ENCODE measurements around the gene CARMIL1. TPM values are rescaled to one million over a fixed set of nuclear protein-coding genes. Genes with fewer than 3 reads are reported as not detected.

CARMIL1 gene
- total and polyA plus RNA-seq, 5 experiments from 2014 or later, result 1.3 to 13.3 (median 1.9) TPM

DNA sequence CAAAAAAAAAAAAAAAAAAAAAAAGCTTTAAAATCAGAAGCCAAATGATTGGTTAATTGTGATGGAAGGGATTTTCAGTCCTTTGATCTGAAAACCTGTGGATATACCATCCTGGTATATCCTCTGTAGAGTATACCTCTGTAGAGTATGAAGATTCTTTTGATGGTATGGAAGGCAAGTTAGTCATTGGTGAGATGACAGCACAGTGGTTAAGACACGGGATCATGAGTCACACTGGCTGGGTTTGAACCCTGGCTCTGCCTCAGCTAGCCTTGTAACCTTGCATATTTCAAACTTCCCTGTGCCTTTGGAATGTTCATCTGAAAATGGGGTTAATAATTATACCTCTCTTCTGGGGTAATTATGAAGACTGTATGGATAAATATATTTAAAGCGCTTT is 179.3 kb downstream of the CARMIL1 start:
- Mint-ChIP-seq H3K9me3 (no peaks in the 10 kb centered on the region), H3K4me1 (peaks cover 0 to 4% (median 2%) of the 10 kb centered on the region in 4 donors), H3K4me3 (no peak overlapping the region), H3K27me3 (no peaks in the 10 kb centered on the region), H3K36me3 (peaks cover 13 to 27% (median 23%) of the 10 kb centered on the region in 3 donors), H3K27ac (peak overlapping the region in 1 of 10 donors; percentile 14)
- no peak for ATAC-seq
- DNase-seq, result no peak
- POLR2A ChIA-PET, result no interaction called here

GRCh38 chr6:25462235-25462897 is 183.2 kb downstream of the CARMIL1 start:
- Mint-ChIP-seq H3K27ac (peak overlapping the region in 1 of 10 donors; percentile 72), H3K27me3 (no peaks in the 10 kb centered on the region), H3K36me3 (peaks cover 13 to 24% (median 24%) of the 10 kb centered on the region in 3 donors), H3K4me1 (peaks cover 0 to 8% (median 5%) of the 10 kb centered on the region in 4 donors), H3K9me3 (no peaks in the 10 kb centered on the region), H3K4me3 (no peak overlapping the region)
- DNase-seq, result no peak
- POLR2A ChIA-PET, result no interaction called here
- no peak for ATAC-seq

DNA sequence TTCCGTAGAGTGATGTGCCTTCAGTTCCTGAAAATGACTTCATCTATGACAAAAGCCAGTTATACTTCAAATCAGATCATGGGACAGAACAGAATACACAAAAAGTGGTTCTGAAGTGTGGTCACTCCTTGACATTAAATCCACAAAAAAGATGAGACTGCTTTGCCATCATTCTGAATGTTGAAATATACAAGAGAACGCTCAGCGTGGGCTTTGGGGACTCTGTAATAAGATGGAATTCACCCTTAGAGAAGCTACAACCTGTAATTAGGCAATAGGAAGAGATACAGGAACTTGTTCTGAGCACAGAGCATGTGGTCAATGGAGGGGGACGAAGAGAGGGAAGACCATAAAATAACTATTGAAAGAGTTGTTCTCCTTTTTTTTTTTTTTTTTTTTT is 184.3 kb downstream of the CARMIL1 start:
- no peaks in the 10 kb centered on the region for H3K9me3 Mint-ChIP-seq
- H3K4me1 Mint-ChIP-seq, result peaks cover 0 to 8% (median 4%) of the 10 kb centered on the region in 4 donors
- ATAC-seq (no peak), DNase-seq (no peak)
- H3K27ac Mint-ChIP-seq, result no peak overlapping the region
- no peak overlapping the region for H3K4me3 Mint-ChIP-seq
- peaks cover 13 to 24% (median 23%) of the 10 kb centered on the region in 3 donors for H3K36me3 Mint-ChIP-seq
- POLR2A ChIA-PET, result interaction anchor here (0.6 to 0.7 kb wide), 2 partner anchors 76 to 111 kb away, joined by 5 read pairs; no protein-coding TSS in a partner anchor
- H3K27me3 Mint-ChIP-seq, result no peaks in the 10 kb centered on the region

DNA sequence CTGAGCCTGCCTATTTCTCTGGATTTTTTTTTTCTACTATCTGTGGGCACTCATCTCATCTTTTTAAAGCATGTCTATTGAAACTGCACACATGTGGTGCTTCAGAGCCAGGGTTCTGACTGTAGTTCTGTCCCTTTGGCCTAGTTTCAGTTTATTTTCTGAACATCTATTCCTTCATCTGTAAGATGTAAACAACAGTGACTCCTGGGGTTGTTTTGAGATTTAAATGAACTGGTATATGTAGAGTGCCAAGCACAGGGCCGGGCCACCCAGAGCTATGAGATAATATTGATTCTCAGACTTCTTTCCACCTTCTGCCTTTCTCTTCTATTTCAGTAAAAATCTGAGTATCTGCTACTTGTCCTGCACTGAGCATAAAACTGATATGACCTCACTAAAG is 185.1 kb downstream of the CARMIL1 start:
- POLR2A ChIA-PET, result interaction anchor here (0.6 kb wide), 1 partner anchor 112 kb away, joined by 5 read pairs; no protein-coding TSS in a partner anchor
- no peak for ATAC-seq
- peaks cover 0 to 8% (median 4%) of the 10 kb centered on the region in 4 donors for H3K4me1 Mint-ChIP-seq

GRCh38 chr6:25465941-25466340 is 186.8 kb downstream of the CARMIL1 start:
- peaks cover 11 to 23% (median 14%) of the 10 kb centered on the region in 3 donors for H3K36me3 Mint-ChIP-seq
- no peak for DNase-seq
- no peak overlapping the region for H3K4me3 Mint-ChIP-seq
- H3K9me3 Mint-ChIP-seq, result no peaks in the 10 kb centered on the region
- H3K27me3 Mint-ChIP-seq, result no peaks in the 10 kb centered on the region
- POLR2A ChIA-PET, result no interaction called here
- ATAC-seq, result no peak
- H3K4me1 Mint-ChIP-seq, result peaks cover 0 to 8% (median 4%) of the 10 kb centered on the region in 4 donors
- no peak overlapping the region for H3K27ac Mint-ChIP-seq

More for the DNA sequence above, 185.1 kb downstream of the CARMIL1 start:
- no peaks in the 10 kb centered on the region for H3K27me3 Mint-ChIP-seq
- H3K4me3 Mint-ChIP-seq, result no peak overlapping the region
- no peak for DNase-seq
- no peaks in the 10 kb centered on the region for H3K9me3 Mint-ChIP-seq
- H3K27ac Mint-ChIP-seq, result no peak overlapping the region
- H3K36me3 Mint-ChIP-seq, result peaks cover 13 to 24% (median 23%) of the 10 kb centered on the region in 3 donors

DNA sequence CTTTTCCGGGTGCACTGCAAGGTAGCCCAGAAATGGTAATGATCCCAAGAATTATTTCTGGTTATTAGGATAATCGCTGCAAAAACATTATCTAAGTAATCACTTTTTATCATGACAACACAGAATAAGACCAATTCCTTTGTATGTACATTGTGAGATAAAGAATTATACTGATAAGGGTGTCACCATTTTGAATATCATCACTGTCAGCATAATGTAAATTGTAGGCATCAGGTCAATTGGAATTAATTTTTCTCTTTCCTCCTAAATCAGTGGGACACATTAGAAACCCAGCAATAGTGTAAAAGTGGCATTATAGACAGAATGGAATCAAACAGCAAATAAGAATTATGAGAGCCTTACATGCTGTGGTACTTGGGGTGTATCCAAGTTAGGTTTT is 189.7 kb downstream of the CARMIL1 start:
- Mint-ChIP-seq H3K27me3 (no peaks in the 10 kb centered on the region), H3K4me3 (no peak overlapping the region), H3K9me3 (no peaks in the 10 kb centered on the region), H3K27ac (no peak overlapping the region), H3K36me3 (peaks cover 0 to 34% (median 13%) of the 10 kb centered on the region in 3 donors), H3K4me1 (peaks cover 0 to 4% (median 1%) of the 10 kb centered on the region in 4 donors)
- DNase-seq (no peak), ATAC-seq (no peak)
- POLR2A ChIA-PET, result no interaction called here

GRCh38 chr6:25469797-25470388 is 190.7 kb downstream of the CARMIL1 start:
- H3K27ac Mint-ChIP-seq, result no peak overlapping the region
- POLR2A ChIA-PET, result no interaction called here
- no peak overlapping the region for H3K4me3 Mint-ChIP-seq
- peaks cover 0 to 43% (median 11%) of the 10 kb centered on the region in 3 donors for H3K36me3 Mint-ChIP-seq
- H3K9me3 Mint-ChIP-seq, result no peaks in the 10 kb centered on the region
- peaks cover 0 to 7% (median 3%) of the 10 kb centered on the region in 4 donors for H3K4me1 Mint-ChIP-seq
- no peak for ATAC-seq
- no peaks in the 10 kb centered on the region for H3K27me3 Mint-ChIP-seq
- DNase-seq, result no peak

DNA sequence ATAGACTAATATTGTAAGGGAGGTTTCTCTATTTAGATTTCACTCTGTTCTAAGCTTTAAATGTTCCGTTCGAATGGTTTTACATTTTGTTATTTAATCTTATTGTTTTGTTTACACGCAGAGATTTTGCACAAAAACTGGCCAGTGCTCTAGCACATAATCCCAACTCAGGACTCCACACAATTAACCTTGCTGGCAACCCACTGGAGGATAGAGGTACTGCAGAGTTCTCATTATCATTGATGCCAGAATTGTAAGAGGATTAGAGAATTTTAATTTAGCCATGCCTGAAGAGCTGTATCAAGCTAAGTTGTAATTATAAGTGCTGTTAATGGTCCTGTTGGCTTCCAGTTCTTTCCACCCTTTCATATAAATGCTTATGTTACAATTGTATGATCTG is 193.1 kb downstream of the CARMIL1 start:
- DNase-seq, result peak in 1 of 10 donors; percentile 8
- H3K9me3 Mint-ChIP-seq, result no peaks in the 10 kb centered on the region
- no peak overlapping the region for H3K4me3 Mint-ChIP-seq
- H3K36me3 Mint-ChIP-seq, result peaks cover 0 to 48% (median 8%) of the 10 kb centered on the region in 3 donors
- POLR2A ChIA-PET, result no interaction called here
- no peaks in the 10 kb centered on the region for H3K27me3 Mint-ChIP-seq
- ATAC-seq, result no peak
- no peak overlapping the region for H3K27ac Mint-ChIP-seq
- H3K4me1 Mint-ChIP-seq, result peaks cover 0 to 8% (median 2%) of the 10 kb centered on the region in 4 donors

DNA sequence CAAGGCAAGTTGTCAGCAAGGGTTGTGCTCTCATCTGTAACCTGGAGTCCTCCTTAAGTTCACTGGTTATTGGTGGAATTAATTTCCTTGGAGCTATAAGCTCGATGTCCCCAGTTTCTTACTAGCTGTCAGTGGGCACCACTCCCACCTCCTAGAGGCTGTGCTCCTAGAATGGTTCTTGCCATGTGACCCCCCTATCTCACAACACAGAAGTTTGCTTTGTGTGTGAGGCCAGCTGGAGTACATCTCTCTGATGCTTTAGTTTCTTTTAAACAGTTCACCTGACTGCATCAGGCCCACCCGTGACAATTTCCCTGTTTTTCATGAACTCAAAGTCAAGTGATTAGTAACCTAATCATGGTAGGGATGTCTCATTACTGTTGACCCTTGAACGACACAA is 193.7 kb downstream of the CARMIL1 start:
- Mint-ChIP-seq H3K27me3 (no peaks in the 10 kb centered on the region), H3K9me3 (no peaks in the 10 kb centered on the region), H3K4me1 (peaks cover 0 to 8% (median 2%) of the 10 kb centered on the region in 4 donors), H3K4me3 (no peak overlapping the region), H3K27ac (no peak overlapping the region), H3K36me3 (peaks cover 0 to 51% (median 8%) of the 10 kb centered on the region in 3 donors)
- POLR2A ChIA-PET, result no interaction called here
- ATAC-seq (no peak), DNase-seq (no peak)

- no peak for ATAC-seq
Measured at GRCh38 chr6:25473447-25473846, 194.3 kb downstream of the CARMIL1 start.

DNA sequence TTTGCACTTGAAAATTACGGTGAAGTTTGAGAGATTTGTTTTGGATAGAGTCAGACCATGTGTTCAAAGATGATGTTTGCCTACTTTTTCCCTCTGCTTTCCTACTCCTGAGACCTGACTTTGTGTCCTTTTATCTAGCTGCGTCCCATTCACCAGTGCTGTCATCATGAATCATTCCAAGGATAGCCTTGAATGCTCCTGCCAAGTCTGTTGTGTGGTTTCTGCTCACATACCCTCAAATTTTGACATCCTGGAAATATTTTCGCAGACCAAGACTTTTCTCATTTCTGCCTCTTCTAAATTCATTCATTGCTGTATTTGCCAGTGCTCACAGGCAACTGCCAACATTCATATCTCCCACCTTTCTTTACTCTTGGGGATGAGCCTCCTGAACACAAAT is 197.0 kb downstream of the CARMIL1 start:
- ATAC-seq (no peak), DNase-seq (no peak)
- Mint-ChIP-seq H3K4me1 (peaks cover 0 to 8% (median 2%) of the 10 kb centered on the region in 4 donors), H3K36me3 (peaks cover 0 to 55% (median 12%) of the 10 kb centered on the region in 3 donors), H3K27ac (peak overlapping the region in 3 of 10 donors; percentile 11 to 57 (median 14)), H3K27me3 (no peaks in the 10 kb centered on the region), H3K4me3 (no peak overlapping the region), H3K9me3 (no peaks in the 10 kb centered on the region)
- POLR2A ChIA-PET, result interaction anchor here (0.7 kb wide), 1 partner anchor 175 kb away, joined by 3 read pairs; no protein-coding TSS in a partner anchor

More at GRCh38 chr6:25473447-25473846, 194.3 kb downstream of the CARMIL1 start:
- Mint-ChIP-seq H3K4me1 (peaks cover 0 to 8% (median 2%) of the 10 kb centered on the region in 4 donors), H3K9me3 (no peaks in the 10 kb centered on the region), H3K4me3 (no peak overlapping the region), H3K27me3 (no peaks in the 10 kb centered on the region), H3K36me3 (peaks cover 0 to 51% (median 9%) of the 10 kb centered on the region in 3 donors), H3K27ac (peak overlapping the region in 1 of 10 donors; percentile 49)
- DNase-seq, result no peak
- POLR2A ChIA-PET, result no interaction called here

DNA sequence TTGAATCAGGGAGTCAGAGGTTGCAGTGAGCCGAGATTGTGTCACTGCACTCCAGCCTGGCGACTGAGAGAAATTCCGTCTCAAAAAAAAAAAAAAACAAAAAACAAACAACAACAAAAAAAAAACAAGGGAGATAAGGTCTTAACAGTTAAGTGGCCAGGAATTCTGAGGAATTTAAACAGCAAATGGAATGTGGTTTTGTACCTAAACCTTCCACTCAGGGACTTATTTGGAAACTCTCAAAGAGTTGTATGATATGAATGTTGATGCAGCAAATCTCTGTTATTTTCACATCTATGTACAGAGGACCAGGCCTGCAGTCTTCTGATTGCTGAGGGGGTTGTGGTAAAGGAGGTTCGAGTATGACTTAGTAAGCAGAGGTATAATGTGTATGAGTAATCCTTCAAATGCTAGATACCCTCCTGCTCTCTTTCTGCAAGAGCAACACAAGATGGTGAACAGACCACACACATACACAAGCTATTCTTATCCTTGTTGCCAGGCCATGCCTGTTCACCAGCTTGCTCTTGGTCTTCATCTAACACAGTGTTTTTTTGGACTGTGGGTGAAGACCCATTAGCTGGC is 197.9 kb downstream of the CARMIL1 start:
- POLR2A ChIA-PET, result interaction anchor here (0.6 to 1.0 kb wide), 4 partner anchors 13 to 176 kb away, joined by 3 to 5 read pairs (median 4); no protein-coding TSS in a partner anchor
- no peak for ATAC-seq
- H3K36me3 Mint-ChIP-seq, result peaks cover 0 to 58% (median 16%) of the 10 kb centered on the region in 3 donors

DNA sequence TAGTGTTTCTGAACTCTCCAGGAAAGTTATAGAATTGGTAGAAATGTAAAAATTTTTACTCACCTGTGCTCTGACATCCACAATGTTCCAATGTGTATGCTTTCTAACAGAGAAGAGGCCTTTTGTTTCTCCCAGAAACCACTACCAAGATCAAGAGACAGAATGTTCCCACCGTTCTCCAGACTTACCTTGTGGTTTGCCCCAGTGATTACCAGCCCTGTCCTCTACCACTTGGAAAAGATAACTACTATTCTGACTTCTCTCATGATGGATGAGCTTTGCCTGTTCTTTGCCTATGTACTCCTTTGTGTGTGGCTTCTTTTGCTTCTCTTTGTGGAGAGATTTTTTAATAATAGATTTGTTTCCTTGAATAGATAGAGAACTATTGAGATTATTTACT is 199.8 kb downstream of the CARMIL1 start:
- H3K36me3 Mint-ChIP-seq, result peaks cover 0 to 57% (median 21%) of the 10 kb centered on the region in 3 donors
- H3K27me3 Mint-ChIP-seq, result no peaks in the 10 kb centered on the region
- peaks cover 0 to 8% (median 2%) of the 10 kb centered on the region in 4 donors for H3K4me1 Mint-ChIP-seq
- POLR2A ChIA-PET, result no interaction called here
- ATAC-seq (no peak), DNase-seq (no peak)
- H3K4me3 Mint-ChIP-seq, result no peak overlapping the region
- H3K27ac Mint-ChIP-seq, result peak overlapping the region in 3 of 10 donors; percentile 13 to 48 (median 43)
- H3K9me3 Mint-ChIP-seq, result no peaks in the 10 kb centered on the region

More for the DNA sequence above, 197.9 kb downstream of the CARMIL1 start:
- DNase-seq, result no peak
- no peak overlapping the region for H3K4me3 Mint-ChIP-seq
- peak overlapping the region in 2 of 10 donors; percentile 16 to 41 for H3K27ac Mint-ChIP-seq
- no peaks in the 10 kb centered on the region for H3K9me3 Mint-ChIP-seq
- H3K27me3 Mint-ChIP-seq, result no peaks in the 10 kb centered on the region
- peaks cover 0 to 8% (median 2%) of the 10 kb centered on the region in 4 donors for H3K4me1 Mint-ChIP-seq
